ENCODE measurements around the gene SERTAD4. TPM values are rescaled to one million over a fixed set of nuclear protein-coding genes. Genes with fewer than 3 reads are reported as not detected.

SERTAD4 gene
- total and polyA plus RNA-seq, 2 of the 8 experiments (the other 6 are each of a cell fraction or from before 2014, with no cell fraction given), result 0.54 to 3.2 TPM

DNA sequence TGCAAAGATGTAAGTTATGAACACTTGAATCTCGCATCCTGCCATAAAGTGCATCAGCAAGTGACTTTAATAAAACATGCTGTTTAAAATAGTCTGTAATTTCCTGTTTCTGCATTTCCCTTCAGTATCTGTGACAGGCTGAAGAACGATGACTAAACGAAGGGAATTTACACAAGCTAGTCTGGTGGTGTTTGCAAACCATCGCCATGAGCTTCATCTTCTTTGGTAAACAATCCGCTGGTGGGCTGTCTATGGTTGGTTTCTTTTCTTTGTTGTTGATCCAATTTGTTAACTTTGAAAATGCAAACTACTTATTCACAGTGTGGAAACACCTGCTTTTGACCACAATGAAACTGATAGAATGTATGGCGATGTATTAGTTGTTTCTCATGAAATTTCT lies 13.9 kb downstream of the SERTAD4 start:
- WGBS, 2 experiments (ENCODE audit: extremely low coverage in 1 of 2, insufficient coverage in 1 of 2, insufficient read length in 1 of 2, insufficient replicate concordance in 2 of 2, low coverage in 1 of 2, low lambda C conversion rate in 2 of 2, missing lambda C conversion rate in 1 of 2), result 91% methylated on average over 6 of the region's 6 CpGs; no CpG with 5 or more reads in 1 of the 2 experiments
- Histone ChIP-seq H3K4me3 (ENCODE audit: extremely low read depth in 1 of 4, insufficient read depth in 2 of 4, low read depth in 3 of 4, low read length in 4 of 4) (no peak overlapping the region), H2BK120ac (replicated peaks; ENCODE audit: low read depth, low read length) (no peak overlapping the region), H3K18ac (ENCODE audit: extremely low read depth, low read length) (no peak overlapping the region), H4K91ac (replicated peaks; ENCODE audit: insufficient read length, low read length) (no peak overlapping the region), H3K27ac (ENCODE audit: low read depth, low read length) (no peak overlapping the region), H3K27me3 (replicated peaks in 1 of 4; ENCODE audit: control insufficient read depth in 3 of 4, extremely low read depth in 1 of 4, insufficient read depth in 3 of 4, low read length in 3 of 4) (no peaks in the 10 kb centered on the region; a peak in 1 of 7 replicates), H3K23ac (ENCODE audit: insufficient read length) (no peak overlapping the region), H3K9ac (replicated peaks in 1 of 4; ENCODE audit: extremely low read depth in 1 of 4, low read depth in 3 of 4, low read length in 3 of 4) (no peak overlapping the region), H2BK12ac (ENCODE audit: low read depth, low read length) (no peak overlapping the region), H3K79me2 (ENCODE audit: control insufficient read depth in 1 of 2, insufficient read depth in 2 of 2, low read length in 2 of 2) (no peaks in the 10 kb centered on the region), H3K4me1 (replicated peaks in 1 of 4; ENCODE audit: control insufficient read depth in 3 of 4, insufficient read depth in 4 of 4, low read length in 3 of 4) (peaks cover 0 to 8% (median 4%) of the 10 kb centered on the region in 4 experiments; a peak in 5 of 7 replicates), H3K79me1 (ENCODE audit: low read depth, low read length) (no peaks in the 10 kb centered on the region), H2AK5ac (ENCODE audit: low read depth, low read length) (no peak overlapping the region), H4K8ac (ENCODE audit: extremely low read depth, insufficient read depth, low read length) (no peak overlapping the region), H3K36me3 (ENCODE audit: control insufficient read depth in 2 of 4, insufficient read depth in 4 of 4, low read length in 3 of 4) (no peaks in the 10 kb centered on the region), H4K5ac (ENCODE audit: insufficient read length, low read depth, low read length) (no peak overlapping the region), H2BK5ac (ENCODE audit: low read depth, low read length) (no peak overlapping the region), H2BK20ac (ENCODE audit: low read length) (no peak overlapping the region), H3K9me3 (ENCODE audit: insufficient read depth in 2 of 2, low read depth in 1 of 2, low read length in 1 of 2) (no peaks in the 10 kb centered on the region), H3K56ac (replicated peaks; ENCODE audit: insufficient read length, low read depth, low read length) (no peak overlapping the region), H2BK15ac (ENCODE audit: low read length) (no peak overlapping the region), H3K23me2 (ENCODE audit: low read depth, low read length) (peaks cover 5% of the 10 kb centered on the region), H4K20me1 (replicated peaks in 1 of 2; ENCODE audit: control insufficient read depth in 1 of 2, insufficient read depth in 2 of 2, low read length in 2 of 2) (no peaks in the 10 kb centered on the region), H3K14ac (ENCODE audit: insufficient read length) (no peak overlapping the region), H3K4me2 (ENCODE audit: insufficient read depth in 1 of 2, low read depth in 2 of 2, low read length in 2 of 2) (no peak overlapping the region), H2AFZ (ENCODE audit: low read length) (no peak overlapping the region), H3K4ac (replicated peaks; ENCODE audit: insufficient read length, low read depth, low read length) (no peak overlapping the region)
- FAIRE-seq (no peak), DNase-seq (ENCODE audit: low read depth in 1 of 2, low spot score in 2 of 2) (no peak)
- ChIA-PET POLR2A (ENCODE audit: partially characterized antibody) (interaction anchor here (0.6 kb wide), 1 partner anchor 811 kb away, joined by 3 read pairs; no protein-coding TSS in a partner anchor), CTCF (ENCODE audit: partially characterized antibody) (interaction anchor here (1.0 to 3.1 kb wide), 4 partner anchors 8 to 64 kb away, joined by 3 to 13 read pairs (median 10); no protein-coding TSS in a partner anchor)
- TF ChIP-seq ASH2L (IDR thresholded peaks at IDR 0.05; ENCODE audit: low read length) (no peak), SRF (IDR thresholded peaks at IDR 0.05; ENCODE audit: low read depth, low read length) (no peak), CBX5 (IDR thresholded peaks at IDR 0.05; ENCODE audit: low read depth, low read length) (no peak), RFX5 (IDR thresholded peaks at IDR 0.05; ENCODE audit: borderline replicate concordance, low read depth, low read length) (no peak), SIN3A (conservative IDR thresholded peaks at IDR 0.05 in 1 of 2, IDR thresholded peaks at IDR 0.05 in 1 of 2; ENCODE audit: low read depth in 1 of 2, low read length in 2 of 2) (no peak), POU5F1 (IDR thresholded peaks at IDR 0.05; ENCODE audit: low read depth, low read length) (no peak), RXRA (IDR thresholded peaks at IDR 0.05; ENCODE audit: insufficient read depth, low read depth, low read length) (no peak), TEAD4 (IDR thresholded peaks at IDR 0.05; ENCODE audit: low read depth, low read length) (no peak), SAP30 (IDR thresholded peaks at IDR 0.05; ENCODE audit: insufficient read depth, insufficient replicate concordance, low read length) (no peak), SP4 (IDR thresholded peaks at IDR 0.05; ENCODE audit: low read length) (no peak), NANOG (IDR thresholded peaks at IDR 0.05; ENCODE audit: insufficient read depth, low read depth, low read length, poor library complexity, severe bottlenecking) (no peak)
- TF ChIP-seq, protein P1, sequence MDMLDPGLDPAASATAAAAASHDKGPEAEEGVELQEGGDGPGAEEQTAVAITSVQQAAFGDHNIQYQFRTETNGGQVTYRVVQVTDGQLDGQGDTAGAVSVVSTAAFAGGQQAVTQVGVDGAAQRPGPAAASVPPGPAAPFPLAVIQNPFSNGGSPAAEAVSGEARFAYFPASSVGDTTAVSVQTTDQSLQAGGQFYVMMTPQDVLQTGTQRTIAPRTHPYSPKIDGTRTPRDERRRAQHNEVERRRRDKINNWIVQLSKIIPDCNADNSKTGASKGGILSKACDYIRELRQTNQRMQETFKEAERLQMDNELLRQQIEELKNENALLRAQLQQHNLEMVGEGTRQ (IDR thresholded peaks at IDR 0.05; ENCODE audit: low read length), result no peak

Measured in H1 (cell line).